ENCODE measurements around the gene ANKRD39.

DNA sequence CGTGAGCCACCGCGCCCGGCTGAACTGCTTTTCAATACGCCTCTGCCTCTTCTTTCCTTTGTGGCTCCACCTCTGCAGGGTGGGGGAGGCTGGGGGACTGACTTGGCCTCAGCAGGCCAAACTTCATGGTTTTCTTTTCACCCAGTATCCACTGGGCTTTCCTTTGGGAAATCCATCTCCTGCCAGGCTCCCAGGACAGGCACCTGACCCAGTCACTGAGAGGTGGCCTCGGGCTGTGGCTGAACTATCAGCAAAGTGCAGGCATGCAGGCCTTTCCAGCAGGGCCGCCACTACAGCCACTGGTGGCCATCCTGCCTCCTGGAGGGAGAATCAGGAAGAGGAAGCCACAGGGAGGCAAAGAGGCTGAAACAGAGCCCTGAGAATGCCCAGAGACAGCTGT is 45.5 kb upstream of the ANKRD39 start:
- TF ChIP-seq, protein P1, sequence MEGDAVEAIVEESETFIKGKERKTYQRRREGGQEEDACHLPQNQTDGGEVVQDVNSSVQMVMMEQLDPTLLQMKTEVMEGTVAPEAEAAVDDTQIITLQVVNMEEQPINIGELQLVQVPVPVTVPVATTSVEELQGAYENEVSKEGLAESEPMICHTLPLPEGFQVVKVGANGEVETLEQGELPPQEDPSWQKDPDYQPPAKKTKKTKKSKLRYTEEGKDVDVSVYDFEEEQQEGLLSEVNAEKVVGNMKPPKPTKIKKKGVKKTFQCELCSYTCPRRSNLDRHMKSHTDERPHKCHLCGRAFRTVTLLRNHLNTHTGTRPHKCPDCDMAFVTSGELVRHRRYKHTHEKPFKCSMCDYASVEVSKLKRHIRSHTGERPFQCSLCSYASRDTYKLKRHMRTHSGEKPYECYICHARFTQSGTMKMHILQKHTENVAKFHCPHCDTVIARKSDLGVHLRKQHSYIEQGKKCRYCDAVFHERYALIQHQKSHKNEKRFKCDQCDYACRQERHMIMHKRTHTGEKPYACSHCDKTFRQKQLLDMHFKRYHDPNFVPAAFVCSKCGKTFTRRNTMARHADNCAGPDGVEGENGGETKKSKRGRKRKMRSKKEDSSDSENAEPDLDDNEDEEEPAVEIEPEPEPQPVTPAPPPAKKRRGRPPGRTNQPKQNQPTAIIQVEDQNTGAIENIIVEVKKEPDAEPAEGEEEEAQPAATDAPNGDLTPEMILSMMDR (conservative IDR thresholded peaks at IDR 0.05; ENCODE audit: low read depth in 2 of 2): peak in 1 of 2 experiments; percentile 20; a peak in 2 of 4 replicates
- no peak for TF ChIP-seq EZH2 (IDR thresholded peaks at IDR 0.05; ENCODE audit: low read depth, unreplicated experiment)
- TF ChIP-seq CREB1 (CRISPR knock-in tag; IDR thresholded peaks at IDR 0.05; ENCODE audit: low read depth): no peak
- no peak for TF ChIP-seq POLR2AphosphoS5 (IDR thresholded peaks at IDR 0.05; ENCODE audit: low read depth)

Data from GM23338 (cell line).